IPS DF 4.7 (cell line): ENCODE data around the gene SLFN12L.
"Not testable (repeated sequence)": the region's sequence is repeated elsewhere in the genome, so short reads cannot be mapped to it uniquely, and the experiment has no call there.

ENCODE experiments used
- DNase-seq: peaks from one replicate; pipeline ENCODE4 v3.0.0-alpha.2; 2013; ENCODE audit warnings: low spot score; ENCODE audit errors: extremely low read depth

The SLFN12L gene

DNA sequence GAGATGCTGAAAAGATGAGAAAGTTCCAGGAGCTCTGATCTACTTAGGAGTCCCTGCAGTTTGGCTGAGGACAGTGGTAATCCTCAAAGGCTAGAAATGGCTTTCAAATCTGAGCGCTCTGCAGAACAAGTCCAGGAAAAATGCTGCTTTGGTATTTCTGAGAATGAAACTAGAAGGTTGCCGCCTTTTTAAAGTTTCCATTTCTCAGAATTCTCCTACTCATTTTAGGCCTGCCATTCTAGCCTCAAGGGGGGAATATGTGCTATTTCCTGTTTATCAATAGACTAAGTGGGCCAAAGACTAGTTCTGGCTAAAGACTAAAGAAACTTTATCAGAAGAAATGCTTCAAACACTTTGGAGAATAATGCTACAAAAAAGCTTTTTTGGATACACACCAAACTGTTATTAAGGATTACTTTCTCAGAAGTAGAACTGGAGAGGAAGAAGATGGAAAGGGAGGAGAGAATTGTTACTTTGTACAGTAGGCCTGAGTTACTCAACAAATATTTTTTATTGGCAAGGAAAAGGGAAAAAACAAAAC lies at the start of gene SLFN12L:
TSS of gene SLFN12L (minus strand) at position 78 of the 541 bp plus-strand sequence. CDS start 15,314 bp downstream, outside the sequence.
- no peak for DNase-seq

DNA sequence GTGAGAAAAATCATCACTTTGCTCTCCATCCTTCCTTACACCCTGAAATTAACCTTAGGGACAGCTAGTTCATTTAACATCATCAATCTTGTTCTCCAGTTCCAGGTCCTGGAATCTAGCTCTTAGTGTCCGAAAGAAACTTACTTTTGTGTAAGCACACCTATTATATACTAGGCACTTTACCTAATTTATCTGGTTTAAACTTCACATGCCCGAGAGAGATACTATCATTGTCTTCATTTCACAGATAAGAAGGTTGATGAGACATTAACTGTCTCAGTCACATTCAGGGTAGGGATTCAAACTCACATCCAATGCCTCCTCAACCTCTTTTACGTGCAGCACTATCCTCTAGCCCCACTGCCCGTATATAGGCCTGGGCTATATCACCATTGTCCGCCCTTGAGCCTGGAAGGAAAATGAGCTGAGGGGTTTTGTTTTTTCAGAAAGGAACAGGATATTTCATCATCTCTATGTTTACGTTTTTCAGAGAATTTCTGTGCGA lies 49.1 kb upstream of the SLFN12L start:
- no peak for DNase-seq

DNA sequence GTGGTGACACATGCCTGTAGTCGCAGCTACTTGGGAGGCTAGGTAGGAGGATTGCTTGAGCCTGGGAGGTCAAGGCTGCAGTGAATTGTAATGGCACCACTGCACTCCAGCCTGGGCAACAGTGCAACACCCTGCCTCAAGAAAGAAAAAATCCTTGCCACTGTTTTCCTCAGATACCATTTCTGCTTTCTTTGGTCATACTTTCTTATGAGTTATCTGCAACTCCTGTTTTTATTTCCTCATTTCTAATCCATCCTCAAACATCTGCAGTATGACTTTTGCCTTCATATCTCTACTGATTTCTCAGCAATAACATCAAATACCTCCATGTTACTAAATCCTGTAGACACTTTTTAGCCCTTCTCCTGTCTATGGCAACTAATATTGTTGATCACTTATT lies 46.6 kb upstream of the SLFN12L start:
- DNase-seq, result no peak

DNA sequence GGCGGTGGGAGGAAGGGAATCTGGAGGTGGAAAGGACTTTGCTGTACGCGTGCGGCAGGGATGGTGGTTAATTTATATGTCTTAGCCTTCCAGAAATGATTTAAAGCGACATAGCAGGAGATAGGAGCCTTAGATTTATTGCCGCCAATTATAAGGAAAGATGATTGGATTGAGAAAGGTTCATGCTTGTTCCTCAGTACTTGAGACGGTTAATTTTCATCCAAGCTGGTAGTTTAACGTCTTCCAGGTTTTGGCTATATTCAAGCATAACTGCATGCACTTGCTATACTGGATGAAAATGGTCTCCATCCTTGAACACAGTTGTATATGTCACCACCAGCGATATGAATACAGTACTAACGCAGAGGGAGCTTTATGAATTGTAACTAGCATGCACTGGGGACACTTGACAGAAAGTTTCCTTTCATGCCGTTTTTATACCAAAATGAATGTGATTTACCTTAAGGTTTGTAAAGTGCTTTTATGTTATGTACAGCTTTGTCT lies 41.5 kb upstream of the SLFN12L start:
- no peak for DNase-seq

DNA sequence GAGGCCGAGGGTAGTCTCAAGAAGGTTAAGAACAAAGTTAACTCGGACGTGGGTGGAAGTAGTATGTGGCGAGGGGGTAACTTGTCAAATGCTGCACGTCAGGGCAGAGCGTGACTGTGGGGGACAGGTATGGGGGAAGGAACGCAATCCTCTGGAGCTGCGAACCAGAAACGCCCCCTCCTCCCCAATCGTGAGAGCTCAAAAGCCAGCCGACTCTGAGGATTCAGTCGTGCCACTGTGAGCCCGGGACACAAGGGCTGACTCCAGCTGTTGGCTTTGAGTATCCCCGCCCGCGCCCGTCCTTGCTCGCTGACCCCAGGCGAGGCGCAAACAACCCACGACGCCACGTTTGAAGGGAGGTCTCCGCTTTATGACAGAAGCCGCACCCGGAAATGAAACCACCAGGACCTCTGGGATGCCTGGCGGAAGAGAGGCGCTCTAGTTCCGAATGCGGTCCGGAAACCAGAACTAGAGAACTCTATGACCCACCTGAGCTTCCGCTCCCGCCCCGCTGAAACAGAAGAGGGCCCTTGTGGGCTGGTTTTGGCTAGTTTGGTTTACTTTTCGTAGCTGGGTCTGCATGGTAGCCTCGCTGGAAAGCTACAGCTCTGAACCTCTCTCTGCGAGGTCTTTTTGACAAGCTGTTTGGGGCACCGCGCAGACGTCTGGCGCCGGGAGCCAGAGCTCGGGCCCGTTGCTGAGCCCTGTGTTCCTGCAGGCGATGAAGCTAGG lies 40.9 kb upstream of the SLFN12L start, which contains the start of gene PEX12:
TSS of gene PEX12 (minus strand) at position 375 of the 732 bp plus-strand sequence. CDS start 550 bp downstream, outside the sequence.
- DNase-seq, result peak; percentile 69

DNA sequence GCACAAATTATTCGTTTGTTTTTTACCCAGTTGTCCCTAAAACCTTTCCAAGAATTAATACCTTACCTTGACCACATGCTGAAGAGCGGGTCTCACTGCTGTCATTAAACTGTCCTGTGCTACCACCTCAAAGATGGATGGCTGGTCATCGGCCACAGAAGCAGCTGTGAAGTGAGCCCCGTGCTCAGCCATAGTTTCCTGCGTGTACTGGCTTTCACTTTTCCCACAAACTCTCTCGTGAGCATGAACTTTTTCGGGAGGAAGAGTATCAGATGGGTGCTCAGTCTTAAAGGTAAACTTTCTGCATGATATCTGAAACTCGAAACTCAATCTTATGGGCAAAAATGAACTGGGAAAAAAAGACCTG lies 40.3 kb upstream of the SLFN12L start:
- DNase-seq, result no peak

DNA sequence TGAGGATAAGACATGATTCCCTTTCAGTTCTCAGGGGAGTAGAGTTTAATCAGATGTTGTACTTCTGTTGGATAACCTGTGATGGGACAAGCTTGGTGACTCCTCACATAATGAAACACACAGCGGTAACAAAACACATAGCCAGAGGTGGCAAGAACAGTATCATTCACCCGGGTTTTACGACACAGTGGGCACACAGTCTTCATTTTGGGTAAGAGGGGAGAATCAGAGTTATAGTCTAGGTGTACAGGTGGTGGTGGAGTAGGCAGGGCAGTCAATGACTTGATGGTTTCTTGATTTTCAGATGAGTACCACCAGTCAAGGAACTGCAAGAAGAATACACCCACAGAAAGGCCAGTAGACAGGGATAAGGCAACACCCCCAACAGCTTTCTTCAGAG lies 38.3 kb upstream of the SLFN12L start:
- DNase-seq, result no peak

DNA sequence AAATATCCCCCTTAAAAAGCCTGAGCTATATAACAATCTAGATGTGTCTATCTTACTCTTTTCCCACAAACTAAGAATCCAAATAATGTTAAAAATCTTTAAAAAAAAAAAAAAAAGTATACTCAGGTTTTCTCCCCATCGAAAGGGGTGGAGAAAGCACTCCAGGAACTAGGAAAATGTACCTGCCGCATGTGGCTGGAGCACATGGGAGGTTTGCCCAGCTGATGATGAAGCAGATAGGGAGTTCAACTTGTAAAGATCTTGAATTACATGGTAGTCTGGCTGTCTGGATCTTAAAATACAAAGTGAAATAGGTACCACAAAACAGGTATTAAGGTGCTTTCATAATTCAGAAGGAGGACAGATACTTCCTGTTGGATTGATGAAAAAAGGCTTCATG lies 31.9 kb upstream of the SLFN12L start:
- DNase-seq, result no peak

DNA sequence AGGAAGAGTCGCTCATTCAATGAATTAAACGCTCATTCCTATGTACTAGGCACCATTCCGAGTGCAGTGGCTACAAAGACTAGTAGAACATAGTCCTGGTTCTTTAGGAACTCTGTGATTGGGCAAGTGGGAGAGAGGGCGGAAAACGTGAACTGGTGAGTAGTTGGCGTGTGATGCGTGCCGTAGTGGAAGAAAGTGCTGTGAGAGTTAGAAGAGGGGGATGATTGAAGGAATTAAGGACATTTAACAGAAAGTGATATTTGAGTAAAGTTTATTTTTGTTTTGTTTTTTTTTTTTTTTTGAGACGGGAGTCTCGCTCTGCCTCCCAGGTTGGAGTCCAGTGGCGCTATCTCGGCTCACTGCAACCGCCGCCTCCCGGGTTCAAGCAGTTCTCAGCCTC lies 31.1 kb upstream of the SLFN12L start:
- no peak for DNase-seq

DNA sequence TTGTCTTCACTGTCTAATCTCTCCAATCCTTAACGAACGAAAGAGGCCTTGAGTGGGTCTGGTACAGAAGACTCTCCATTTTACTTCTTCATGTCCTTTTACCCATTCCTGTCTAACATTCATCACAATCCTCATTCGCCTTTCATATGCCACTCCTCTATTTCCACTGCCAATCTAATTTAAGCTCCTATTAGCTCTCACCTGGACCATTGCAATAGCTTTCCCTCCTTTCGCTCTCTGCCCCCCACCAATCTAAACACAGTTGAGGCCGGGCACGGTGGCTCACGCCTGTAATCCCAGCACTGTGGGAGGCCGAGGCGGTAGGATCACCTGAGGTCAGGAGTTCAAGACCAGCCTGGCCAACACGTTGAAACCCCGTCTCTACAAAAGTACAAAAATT lies 29.5 kb upstream of the SLFN12L start:
- no peak for DNase-seq

DNA sequence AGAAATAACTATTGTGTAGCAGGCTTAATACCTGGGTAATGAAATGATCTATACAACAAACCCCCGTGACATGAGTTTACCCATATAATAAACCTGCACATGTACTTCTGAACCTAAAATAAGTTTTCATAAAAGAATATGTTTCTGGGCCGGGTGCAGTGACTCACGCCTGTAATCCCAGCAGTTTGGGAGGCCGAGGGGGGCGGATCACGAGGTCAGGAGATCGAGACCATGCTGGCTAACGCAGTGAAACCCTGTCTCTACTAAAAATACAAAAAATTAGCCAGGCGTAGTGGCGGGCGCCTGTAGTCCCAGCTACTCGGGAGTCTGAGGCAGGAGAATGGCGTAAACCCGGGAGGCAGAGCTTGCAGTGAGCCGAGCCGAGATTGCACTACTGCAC lies 25.7 kb upstream of the SLFN12L start:
- not testable (repeated sequence) for DNase-seq

DNA sequence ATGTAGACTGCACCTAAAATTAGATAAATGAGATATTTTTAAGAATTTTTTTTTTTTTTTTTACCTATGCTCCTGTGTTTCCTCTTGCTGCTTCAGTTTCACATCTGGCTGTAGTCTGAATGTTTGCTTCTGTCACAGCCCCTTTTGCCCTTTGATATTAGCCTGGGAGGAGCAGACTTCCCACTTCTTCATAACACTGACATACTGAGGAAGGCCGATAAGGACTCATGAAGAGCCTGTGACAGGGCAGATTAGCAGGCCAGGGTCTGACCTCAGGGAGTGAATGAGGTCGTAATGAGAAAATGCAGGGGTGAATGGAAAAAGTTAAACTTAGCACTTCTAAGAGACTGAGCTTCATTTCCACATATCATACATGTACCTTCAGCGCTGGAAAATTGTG lies 23.2 kb upstream of the SLFN12L start, which contains the start of gene SLFN14:
TSS of gene SLFN14 (minus strand) at position 117 of the 400 bp plus-strand sequence. CDS start 2,757 bp downstream, outside the sequence.
- no peak for DNase-seq

DNA sequence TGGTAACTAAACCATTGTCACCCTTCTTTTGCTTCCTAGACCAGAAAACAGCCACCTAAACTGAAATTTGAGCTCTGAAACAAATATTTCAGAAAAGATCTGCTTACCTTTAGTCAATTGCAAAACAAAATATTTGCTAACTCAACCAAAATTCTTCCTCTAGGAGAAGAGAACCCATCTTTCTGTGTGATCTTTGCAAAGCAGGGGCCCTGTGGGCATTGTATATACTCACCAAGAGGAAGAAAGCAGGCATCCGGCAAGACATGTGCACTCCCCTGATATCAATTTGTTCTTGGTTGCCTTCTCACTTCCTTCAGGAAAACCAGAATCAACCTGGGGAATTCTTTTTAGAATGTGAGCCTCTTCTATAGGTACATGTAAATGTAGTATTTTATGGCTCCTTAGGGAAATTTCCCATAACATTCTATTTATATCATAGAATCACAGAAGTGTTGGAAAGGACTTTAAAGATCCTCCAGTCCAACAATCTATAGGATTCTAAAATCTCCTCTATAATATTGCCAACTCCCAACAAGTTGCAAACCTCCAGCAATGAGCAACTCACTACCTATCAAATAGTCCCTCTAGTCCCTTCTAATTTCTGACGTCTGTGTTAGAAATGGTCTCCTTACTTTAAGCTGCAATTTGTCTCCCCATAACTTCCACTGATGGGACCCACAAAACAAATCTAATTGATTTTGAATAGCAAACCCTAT lies 22.2 kb upstream of the SLFN12L start:
- DNase-seq, result no peak

DNA sequence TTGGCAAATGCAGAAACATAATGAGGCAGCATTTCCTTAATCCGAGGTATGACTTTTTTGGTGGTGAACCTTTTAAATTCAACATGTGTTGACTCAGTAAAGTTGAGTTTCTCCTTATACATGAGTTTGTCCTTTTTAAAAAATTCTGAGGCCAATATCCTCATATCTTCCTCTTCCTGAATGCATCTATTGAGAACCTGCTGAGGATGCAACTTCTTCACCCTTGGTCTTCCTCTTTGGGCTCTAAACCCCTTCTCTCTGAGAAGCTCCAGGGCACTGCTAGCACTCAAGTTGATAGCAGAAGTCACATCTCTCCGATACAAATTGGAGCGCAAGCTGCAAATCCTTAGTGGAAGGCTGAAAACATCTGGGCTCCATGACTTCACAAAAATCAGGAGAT lies 19.9 kb upstream of the SLFN12L start:
- no peak for DNase-seq

DNA sequence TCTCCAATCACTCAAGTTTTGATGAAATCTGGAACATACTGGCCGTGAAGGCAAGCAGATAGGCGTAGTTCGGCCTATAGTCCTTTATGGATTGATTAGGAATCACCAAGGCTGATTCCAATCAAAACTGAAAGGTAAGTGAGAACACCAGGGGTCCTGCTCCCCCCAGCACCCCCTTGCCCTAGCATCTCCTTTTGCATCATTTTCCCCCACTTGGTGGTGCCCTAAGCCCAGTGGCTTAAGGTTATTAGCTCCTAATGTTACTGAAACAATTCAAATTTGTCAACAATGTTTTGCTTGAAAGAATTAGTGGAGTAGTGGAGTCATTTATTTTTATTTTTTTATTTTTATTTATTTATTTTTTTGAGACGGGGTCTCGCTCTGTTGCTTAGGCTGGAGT lies 18.2 kb upstream of the SLFN12L start:
- DNase-seq, result no peak

DNA sequence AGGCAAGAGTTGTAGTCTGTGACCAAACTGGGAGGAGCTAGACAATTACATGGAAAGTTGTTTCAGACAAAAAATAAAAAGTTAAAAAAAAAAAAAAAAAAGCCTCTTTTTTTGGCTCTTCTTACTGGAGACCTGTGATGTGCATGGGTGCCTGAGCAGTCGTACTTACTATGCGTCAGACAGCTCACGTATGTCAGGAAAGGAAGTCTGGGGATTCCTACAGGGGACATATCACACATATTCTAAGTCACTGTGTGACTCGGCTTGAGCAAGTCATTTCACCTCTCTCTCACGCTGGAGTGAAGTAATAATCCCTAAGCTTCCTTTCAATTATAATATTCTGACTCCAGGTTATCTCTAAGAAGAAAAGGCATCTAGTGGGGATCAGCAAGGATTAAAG lies 17.2 kb upstream of the SLFN12L start:
- DNase-seq, result no peak

DNA sequence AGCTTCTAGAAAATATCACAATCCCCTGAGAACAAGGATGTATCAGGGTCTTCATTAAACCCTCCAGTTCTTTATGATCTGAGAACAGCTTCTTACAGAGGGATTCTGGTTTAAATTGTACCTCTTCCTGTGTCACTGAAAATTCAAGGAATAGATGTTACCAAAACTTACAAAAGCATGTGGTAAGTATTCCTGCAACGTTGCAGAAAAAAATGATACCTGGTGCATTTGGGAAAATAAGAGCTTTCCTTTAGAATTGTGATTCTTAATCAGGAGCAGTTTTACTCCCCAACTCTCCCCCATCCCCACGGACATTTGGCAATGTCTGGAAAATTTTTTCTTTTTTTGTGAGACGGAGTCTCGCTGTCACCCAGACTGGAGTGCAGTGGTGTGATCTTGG lies 15.8 kb upstream of the SLFN12L start:
- no peak for DNase-seq

DNA sequence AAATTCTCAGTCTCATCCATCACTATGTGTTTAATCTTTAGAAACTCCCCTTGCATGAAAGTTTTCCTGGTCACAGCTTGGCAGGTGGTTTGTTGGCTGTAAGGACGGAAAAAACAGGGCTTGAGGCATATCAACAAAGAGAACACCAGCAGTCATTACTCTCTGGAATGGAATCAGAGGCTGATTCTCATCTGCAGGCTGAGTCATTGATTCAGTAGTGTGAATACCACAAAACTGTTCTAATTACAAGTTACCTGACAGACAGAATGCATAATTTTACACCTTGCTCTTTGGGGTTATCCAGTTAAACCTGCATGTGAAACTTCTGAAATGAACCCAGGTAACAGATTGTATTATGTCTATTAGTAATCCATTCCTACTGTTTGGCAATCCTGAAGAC lies 11.5 kb upstream of the SLFN12L start:
- DNase-seq, result no peak

DNA sequence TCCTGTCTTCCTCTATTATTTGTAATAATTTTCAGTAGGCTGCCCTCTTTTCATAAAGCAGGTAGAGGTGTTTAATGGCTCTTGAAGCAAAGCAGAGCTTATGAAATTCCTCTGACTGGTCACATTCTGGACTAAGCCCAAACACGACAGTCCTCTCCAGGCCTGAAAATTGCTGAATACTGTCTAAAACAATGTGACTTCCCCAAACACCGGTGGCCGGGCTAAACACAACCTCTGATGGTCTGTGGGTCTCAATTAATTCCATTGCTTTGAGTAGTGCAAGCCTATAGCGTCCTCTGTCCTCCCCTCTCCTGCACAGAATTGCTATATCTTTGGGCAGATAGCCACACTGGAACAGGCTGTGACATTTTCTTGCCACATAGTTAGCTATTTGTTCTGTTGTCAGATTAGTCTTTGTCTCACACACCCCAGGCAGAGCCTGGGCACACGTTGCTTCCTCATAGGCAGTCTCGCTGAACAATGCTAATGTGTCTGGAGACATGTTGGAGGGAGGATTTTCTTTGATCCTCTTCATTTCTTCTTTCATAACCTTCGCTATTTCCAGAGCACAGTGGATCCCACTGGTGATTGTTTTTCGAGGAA lies 10.8 kb upstream of the SLFN12L start:
- DNase-seq, result no peak

DNA sequence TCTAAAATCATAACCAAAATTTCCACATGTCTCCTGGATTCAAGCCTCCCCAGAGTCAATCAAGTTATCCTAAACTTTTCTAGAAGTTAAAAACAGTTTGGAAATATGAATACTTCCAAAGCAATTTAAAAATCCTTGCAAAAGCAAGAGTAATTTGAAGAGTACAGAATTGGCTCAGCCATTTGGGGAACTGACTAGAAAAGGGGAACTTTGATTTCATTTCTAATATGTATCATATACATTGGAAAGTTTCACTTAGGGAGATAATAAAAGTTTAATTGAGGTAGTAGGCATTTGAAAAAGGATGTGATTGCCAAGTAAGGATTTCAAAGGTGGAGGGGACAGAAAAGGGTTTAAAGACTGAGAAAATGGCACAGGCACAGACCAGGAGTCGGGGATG lies 9.0 kb upstream of the SLFN12L start:
- no peak for DNase-seq

DNA sequence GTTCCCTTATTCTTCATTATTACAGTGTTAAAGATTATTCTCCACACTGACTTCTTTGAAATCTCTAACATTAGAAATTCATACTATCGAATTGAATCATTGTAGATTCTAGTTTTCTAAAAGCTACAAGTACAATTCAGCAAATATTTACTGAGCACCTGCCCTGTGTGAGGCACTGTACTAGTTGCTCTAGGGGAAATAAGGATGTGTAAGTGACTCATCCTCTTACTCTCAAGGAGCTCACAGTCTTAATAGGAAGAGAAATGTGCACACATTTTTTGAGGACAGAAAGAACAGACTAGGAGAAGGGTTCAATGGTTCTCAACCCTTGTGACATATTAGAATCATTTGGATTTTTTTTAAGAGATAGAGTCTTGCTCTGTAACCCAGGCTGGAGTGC lies 7.7 kb upstream of the SLFN12L start:
- DNase-seq, result no peak

DNA sequence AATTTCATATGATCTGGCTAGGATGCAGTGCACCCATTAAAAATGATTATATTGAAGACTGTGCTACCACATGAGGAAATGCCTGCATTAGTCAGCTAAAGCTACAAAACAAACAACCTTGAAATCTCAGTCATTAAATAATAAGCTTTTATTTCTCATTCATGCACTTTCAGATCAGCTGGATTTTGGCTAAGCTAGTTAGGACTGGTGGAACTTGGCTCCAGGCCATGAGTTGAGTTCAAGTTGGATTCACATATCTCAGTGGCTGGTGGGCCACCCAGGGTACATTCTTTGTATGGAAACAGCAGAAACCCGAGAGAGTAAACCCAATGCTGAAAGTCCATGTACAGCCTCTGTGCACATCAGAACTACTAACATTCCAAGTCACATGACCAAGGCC lies 6.4 kb upstream of the SLFN12L start:
- no peak for DNase-seq
